ENCODE measurements around the gene BORCS6. TPM values are rescaled to one million over a fixed set of nuclear protein-coding genes. Genes with fewer than 3 reads are reported as not detected.
A peak's percentile ranks its signal among the peaks of the same experiment; 100 is the strongest.

Gene BORCS6
- total and polyA plus RNA-seq, 4 donors, result 4.1 to 6.8 (median 5.7) TPM

GRCh38 chr17:8141741-8142140 is 48.2 kb downstream of the BORCS6 start:
- Histone ChIP-seq H3K4me3 (ENCODE audit: low read depth in 1 of 3, low read length in 3 of 3) (no peak overlapping the region), H3K4me1 (ENCODE audit: control insufficient read depth in 4 of 4, insufficient read depth in 4 of 4, low read length in 3 of 4) (peaks cover 0 to 9% (median 0%) of the 10 kb centered on the region in 4 donors), H3K9me3 (ENCODE audit: control insufficient read depth in 4 of 4, low read length in 3 of 4) (no peaks in the 10 kb centered on the region), H3K27ac (ENCODE audit: low read depth in 1 of 2, low read length in 2 of 2) (no peak overlapping the region), H3K9ac (ENCODE audit: low read depth in 1 of 2, low read length in 2 of 2) (no peak overlapping the region), H3K27me3 (ENCODE audit: control insufficient read depth in 4 of 4, insufficient read depth in 4 of 4, low read length in 3 of 4) (no peaks in the 10 kb centered on the region), H3K36me3 (ENCODE audit: control insufficient read depth in 4 of 4, insufficient read depth in 3 of 4, low read depth in 1 of 4, low read length in 3 of 4) (peaks cover 32 to 64% (median 63%) of the 10 kb centered on the region in 4 donors)
- no peak for DNase-seq (ENCODE audit: low spot score)
- 92% methylated on average over 11 of the region's 11 CpGs for WGBS
- peak in 1 of 2 donors; percentile 18 for TF ChIP-seq RXRA (IDR thresholded peaks at IDR 0.05)
- TF ChIP-seq MAX (IDR thresholded peaks at IDR 0.05), result no peak

GRCh38 chr17:8141045-8141444 is 48.9 kb downstream of the BORCS6 start:
- Histone ChIP-seq H3K36me3 (ENCODE audit: control insufficient read depth in 4 of 4, insufficient read depth in 3 of 4, low read depth in 1 of 4, low read length in 3 of 4) (peaks cover 25 to 57% (median 56%) of the 10 kb centered on the region in 4 donors), H3K4me3 (ENCODE audit: low read depth in 1 of 3, low read length in 3 of 3) (no peak overlapping the region), H3K27me3 (ENCODE audit: control insufficient read depth in 4 of 4, insufficient read depth in 4 of 4, low read length in 3 of 4) (no peaks in the 10 kb centered on the region), H3K27ac (ENCODE audit: low read depth in 1 of 2, low read length in 2 of 2) (no peak overlapping the region), H3K9ac (ENCODE audit: low read depth in 1 of 2, low read length in 2 of 2) (no peak overlapping the region), H3K4me1 (ENCODE audit: control insufficient read depth in 4 of 4, insufficient read depth in 4 of 4, low read length in 3 of 4) (peaks cover 0 to 9% (median 0%) of the 10 kb centered on the region in 4 donors), H3K9me3 (ENCODE audit: control insufficient read depth in 4 of 4, low read length in 3 of 4) (no peaks in the 10 kb centered on the region)
- TF ChIP-seq EGR1 (IDR thresholded peaks at IDR 0.05; ENCODE audit: low read depth in 2 of 2), result no peak
- TF ChIP-seq HNF4G (IDR thresholded peaks at IDR 0.05), result no peak
- TF ChIP-seq RXRA (IDR thresholded peaks at IDR 0.05), result no peak
- no peak for TF ChIP-seq JUND (IDR thresholded peaks at IDR 0.05)
- no peak for TF ChIP-seq FOXA1 (IDR thresholded peaks at IDR 0.05)
- WGBS, result 97% methylated on average over 7 of the region's 7 CpGs
- DNase-seq (ENCODE audit: low spot score), result no peak

GRCh38 chr17:8140065-8141029 is 49.6 kb downstream of the BORCS6 start:
- Histone ChIP-seq H3K4me3 (ENCODE audit: low read depth in 1 of 3, low read length in 3 of 3) (no peak overlapping the region), H3K4me1 (ENCODE audit: control insufficient read depth in 4 of 4, insufficient read depth in 4 of 4, low read length in 3 of 4) (peaks cover 0 to 9% (median 0%) of the 10 kb centered on the region in 4 donors), H3K27ac (ENCODE audit: low read depth in 1 of 2, low read length in 2 of 2) (no peak overlapping the region), H3K9ac (ENCODE audit: low read depth in 1 of 2, low read length in 2 of 2) (no peak overlapping the region), H3K9me3 (ENCODE audit: control insufficient read depth in 4 of 4, low read length in 3 of 4) (no peaks in the 10 kb centered on the region), H3K27me3 (ENCODE audit: control insufficient read depth in 4 of 4, insufficient read depth in 4 of 4, low read length in 3 of 4) (no peaks in the 10 kb centered on the region), H3K36me3 (ENCODE audit: control insufficient read depth in 4 of 4, insufficient read depth in 3 of 4, low read depth in 1 of 4, low read length in 3 of 4) (peaks cover 21 to 51% (median 50%) of the 10 kb centered on the region in 4 donors)
- DNase-seq (ENCODE audit: low spot score), result no peak
- 81% methylated on average over 18 of the region's 18 CpGs for WGBS
- no peak for TF ChIP-seq CTCF (IDR thresholded peaks at IDR 0.05; ENCODE audit: low read depth, low read length, missing input control)
- no peak for TF ChIP-seq RAD21 (IDR thresholded peaks at IDR 0.05)
- no peak for TF ChIP-seq YY1 (IDR thresholded peaks at IDR 0.05)
- no peak for TF ChIP-seq EGR1 (IDR thresholded peaks at IDR 0.05; ENCODE audit: low read depth in 2 of 2)
- TF ChIP-seq RXRA (IDR thresholded peaks at IDR 0.05), result no peak
- TF ChIP-seq NR2F2 (IDR thresholded peaks at IDR 0.05), result no peak
- no peak for TF ChIP-seq HNF4G (IDR thresholded peaks at IDR 0.05)
- no peak for TF ChIP-seq SP1 (IDR thresholded peaks at IDR 0.05)

All from liver (tissue), 9 donors.